SJCRH30 (cell line): ENCODE data around the gene ARL8B. TPM values are rescaled to one million over a fixed set of nuclear protein-coding genes. Genes with fewer than 3 reads are reported as not detected.

Experiments
- DNase-seq, 2 experiments: peaks; one replicate each; pipeline ENCODE4 v3.0.0-alpha.2; 2015 to 2020
- H3K27ac ChIP-seq: fragments of 250-450 bp; sonication (Bioruptor Pico); 2 replicates; pipeline ENCODE4 v1.5.1; 2020; ENCODE audit warnings: mild to moderate bottlenecking, moderate library complexity
- H3K27me3 ChIP-seq: fragments of 250-450 bp; sonication (Bioruptor Pico); 2 replicates; pipeline ENCODE4 v1.5.1; 2020; ENCODE audit warnings: mild to moderate bottlenecking, moderate library complexity
- H3K36me3 ChIP-seq: fragments of 250-450 bp; sonication (Bioruptor Pico); 2 replicates; pipeline ENCODE4 v1.5.1; 2020; ENCODE audit warnings: mild to moderate bottlenecking, moderate library complexity
- H3K4me1 ChIP-seq: fragments of 250-450 bp; sonication (Bioruptor Pico); 2 replicates; pipeline ENCODE4 v1.5.1; 2020; ENCODE audit warnings: mild to moderate bottlenecking, moderate library complexity
- H3K4me3 ChIP-seq: fragments of 250-450 bp; sonication (Bioruptor Pico); 2 replicates; pipeline ENCODE4 v1.5.1; 2020; ENCODE audit warnings: mild to moderate bottlenecking, moderate library complexity
- H3K9me3 ChIP-seq: fragments of 250-450 bp; sonication (Bioruptor Pico); replicated peaks from 2 replicates; pipeline ENCODE4 v1.5.1; 2020; ENCODE audit warnings: mild to moderate bottlenecking, moderate library complexity
- total RNA-seq: library from RNA; depleted of rRNA; stranded (reverse); fragments of >200 nt; shearing (Covaris generic); gene quantifications from 2 replicates; pipeline ENCODE4 v1.2.3, GENCODE V29; 2014

The ARL8B gene
- total RNA-seq, 1 experiment from 2014 or later, result 46.4 TPM

DNA sequence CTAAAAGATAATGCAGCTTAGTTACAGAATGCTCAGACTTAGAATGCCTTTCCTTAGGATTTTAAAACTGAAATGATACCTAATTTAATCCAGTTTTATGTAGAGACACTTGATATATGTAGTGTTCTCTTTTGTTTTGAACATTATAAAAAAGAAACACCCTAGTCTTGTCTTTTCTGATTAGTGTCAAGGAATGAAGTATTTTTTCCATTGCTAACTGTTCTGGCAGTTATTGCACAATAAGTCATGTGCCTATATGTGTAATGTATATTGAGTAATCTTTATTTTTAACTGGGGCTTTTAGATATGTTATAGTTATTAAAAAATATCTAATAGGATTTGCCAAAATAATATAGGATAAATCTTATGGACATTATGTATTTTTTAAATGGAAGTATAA lies 4.5 kb downstream of the ARL8B start:
- DNase-seq, result no peak

DNA sequence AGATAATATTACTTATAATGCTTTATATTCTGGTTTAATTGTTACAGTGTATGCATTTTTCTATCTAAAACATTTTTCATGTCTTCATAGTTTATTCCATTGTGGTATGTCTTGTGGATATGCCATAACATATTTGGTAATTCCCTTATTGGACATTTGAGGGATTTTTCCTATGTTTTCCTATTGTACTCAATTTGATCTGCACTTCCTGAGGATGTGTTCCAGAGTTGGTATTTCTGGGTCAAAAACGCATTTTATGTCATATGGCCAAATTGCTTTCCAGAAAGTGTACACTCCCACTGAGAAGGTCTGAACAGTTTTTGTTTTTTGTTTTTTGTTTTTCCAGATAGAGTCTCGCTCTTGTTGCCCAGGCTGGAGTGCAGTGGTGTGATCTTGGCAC lies 6.8 kb downstream of the ARL8B start:
- Histone ChIP-seq H3K27ac (no peak overlapping the region), H3K27me3 (no peaks in the 10 kb centered on the region), H3K4me3 (no peak overlapping the region), H3K4me1 (no peaks in the 10 kb centered on the region; the same call in 1 of the 2 replicates), H3K36me3 (peaks cover 3% of the 10 kb centered on the region; the same call in 1 of the 2 replicates), H3K9me3 (no peaks in the 10 kb centered on the region)
- DNase-seq, result no peak

More for the DNA sequence above, 4.5 kb downstream of the ARL8B start:
- Histone ChIP-seq H3K27me3 (no peaks in the 10 kb centered on the region), H3K4me1 (peaks cover 4% of the 10 kb centered on the region; the same call in 1 of the 2 replicates), H3K4me3 (no peak overlapping the region), H3K36me3 (peaks cover 3% of the 10 kb centered on the region; the same call in 1 of the 2 replicates), H3K27ac (no peak overlapping the region), H3K9me3 (no peaks in the 10 kb centered on the region)

DNA sequence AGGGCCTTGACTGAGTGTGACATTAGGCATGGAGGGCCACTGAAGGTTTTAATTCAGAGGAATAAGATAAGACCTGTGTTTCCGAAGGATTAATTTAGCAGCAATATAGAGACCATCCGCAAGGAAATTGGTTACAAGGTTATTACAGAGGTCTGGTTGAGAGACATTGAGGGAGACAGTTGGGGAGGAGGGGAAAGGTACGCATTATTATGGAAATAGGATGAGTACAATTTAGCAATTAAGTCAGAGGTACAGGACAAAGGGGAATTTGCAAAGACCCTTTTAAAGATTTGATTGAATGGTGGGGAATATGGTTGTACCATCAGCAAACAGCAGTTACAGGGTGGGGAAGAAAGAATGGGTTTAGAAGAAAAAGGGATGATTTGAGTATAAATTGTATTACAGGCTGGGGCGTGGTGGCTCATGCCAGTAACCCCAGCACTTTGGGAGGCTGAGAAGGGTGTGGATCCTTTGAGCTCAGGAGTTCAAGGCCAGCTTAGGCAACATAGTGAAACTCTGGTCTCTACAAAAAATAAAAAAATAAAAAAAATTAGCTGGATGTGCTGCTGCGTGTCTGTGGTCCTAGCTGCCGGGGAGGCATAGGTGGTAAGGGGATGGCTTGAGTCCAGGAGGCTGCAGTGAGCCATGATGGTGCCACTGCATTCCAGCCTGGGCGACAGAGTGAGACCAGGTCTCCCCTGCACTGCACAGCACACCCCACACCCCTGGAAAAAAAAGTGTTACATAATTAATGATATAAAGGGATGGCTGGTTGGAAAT lies 11.3 kb downstream of the ARL8B start:
- Histone ChIP-seq H3K4me1 (peaks cover 4% of the 10 kb centered on the region), H3K4me3 (no peak overlapping the region), H3K36me3 (no peaks in the 10 kb centered on the region; the same call in 1 of the 2 replicates), H3K9me3 (no peaks in the 10 kb centered on the region), H3K27me3 (no peaks in the 10 kb centered on the region), H3K27ac (no peak overlapping the region)
- DNase-seq, result no peak

DNA sequence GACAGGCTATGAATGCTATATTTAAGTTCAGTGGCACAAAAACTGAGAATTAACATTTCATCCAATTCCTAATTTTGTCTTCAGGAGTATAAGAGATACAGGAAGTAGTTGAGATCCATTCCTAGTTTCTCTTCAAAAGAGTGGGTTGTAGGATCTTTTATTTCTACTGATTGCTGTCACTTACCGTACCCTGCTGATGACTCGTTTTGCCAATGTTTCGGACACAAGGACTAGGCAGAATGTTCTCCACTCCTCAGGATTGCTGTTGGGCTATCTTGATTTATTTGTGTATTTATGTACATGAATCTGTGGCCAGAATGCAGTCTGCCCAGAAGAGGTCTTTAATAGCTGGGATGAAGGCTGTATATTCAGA lies 11.9 kb downstream of the ARL8B start:
- DNase-seq, result no peak
- H3K27ac ChIP-seq, result no peak overlapping the region

DNA sequence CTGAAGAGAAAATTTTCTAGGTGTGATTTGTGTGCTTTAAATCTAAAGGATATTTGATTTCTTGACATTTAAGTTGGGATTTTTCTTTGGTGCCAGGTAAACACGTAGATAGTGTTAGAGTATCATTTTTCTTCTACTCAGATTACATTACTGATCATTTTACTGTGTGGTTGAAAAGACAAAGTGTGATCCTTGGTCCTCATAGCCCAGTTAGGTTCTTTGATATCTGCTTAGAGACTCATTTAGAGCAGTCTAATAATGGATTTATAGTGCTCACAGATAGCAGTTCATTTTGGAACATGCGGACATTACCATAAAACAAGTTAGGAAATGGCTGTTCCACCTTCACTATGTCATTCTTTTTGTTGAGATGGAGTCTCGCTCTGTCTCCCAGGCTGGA lies 12.4 kb downstream of the ARL8B start:
- peaks cover 8% of the 10 kb centered on the region for H3K4me1 ChIP-seq
- DNase-seq, result no peak
- H3K9me3 ChIP-seq, result no peaks in the 10 kb centered on the region
- H3K4me3 ChIP-seq, result no peak overlapping the region
- H3K27ac ChIP-seq, result no peak overlapping the region
- no peaks in the 10 kb centered on the region for H3K27me3 ChIP-seq
- H3K36me3 ChIP-seq, result no peaks in the 10 kb centered on the region; the same call in 1 of the 2 replicates

More for the DNA sequence above, 11.9 kb downstream of the ARL8B start:
- no peaks in the 10 kb centered on the region for H3K9me3 ChIP-seq
- no peaks in the 10 kb centered on the region; the same call in 1 of the 2 replicates for H3K36me3 ChIP-seq
- H3K4me3 ChIP-seq, result no peak overlapping the region
- H3K4me1 ChIP-seq, result peaks cover 8% of the 10 kb centered on the region
- no peaks in the 10 kb centered on the region for H3K27me3 ChIP-seq

DNA sequence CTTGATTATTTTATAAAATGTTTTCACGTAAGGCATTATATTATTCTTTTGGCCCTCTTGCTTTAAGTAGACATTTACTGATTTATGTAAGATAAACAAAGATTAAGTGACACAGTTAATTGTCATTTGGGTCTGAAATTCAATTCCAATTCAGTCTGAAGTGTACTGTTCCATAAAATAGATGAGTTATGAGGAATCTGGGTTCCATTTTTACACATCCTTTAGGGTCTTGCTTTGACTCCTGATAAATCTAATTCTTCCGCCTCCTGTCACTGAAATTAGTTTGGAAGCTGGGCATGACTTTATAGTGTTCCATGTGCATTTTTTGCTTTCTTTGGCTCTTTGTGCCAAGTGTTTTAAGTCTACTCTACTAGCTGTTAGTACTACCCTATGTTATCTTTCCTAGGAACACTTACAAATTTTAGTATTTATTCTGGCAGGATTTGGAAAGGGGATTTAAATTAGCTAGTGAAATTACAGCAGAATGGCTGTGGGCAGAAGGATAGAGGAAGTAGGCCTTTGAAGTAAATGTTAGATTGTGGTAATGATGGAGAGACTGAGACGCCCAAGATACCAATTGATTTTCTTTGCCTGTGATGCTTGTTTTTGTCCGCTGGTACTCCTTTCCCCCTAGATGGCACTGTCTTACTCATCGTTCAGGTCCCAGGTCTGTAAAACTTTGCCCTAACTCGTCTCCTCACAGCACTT lies 14.3 kb downstream of the ARL8B start:
- H3K36me3 ChIP-seq, result no peaks in the 10 kb centered on the region
- peaks cover 8% of the 10 kb centered on the region for H3K4me1 ChIP-seq
- H3K27me3 ChIP-seq, result no peaks in the 10 kb centered on the region
- no peak for DNase-seq
- H3K9me3 ChIP-seq, result no peaks in the 10 kb centered on the region
- H3K27ac ChIP-seq, result no peak overlapping the region
- no peak overlapping the region for H3K4me3 ChIP-seq

DNA sequence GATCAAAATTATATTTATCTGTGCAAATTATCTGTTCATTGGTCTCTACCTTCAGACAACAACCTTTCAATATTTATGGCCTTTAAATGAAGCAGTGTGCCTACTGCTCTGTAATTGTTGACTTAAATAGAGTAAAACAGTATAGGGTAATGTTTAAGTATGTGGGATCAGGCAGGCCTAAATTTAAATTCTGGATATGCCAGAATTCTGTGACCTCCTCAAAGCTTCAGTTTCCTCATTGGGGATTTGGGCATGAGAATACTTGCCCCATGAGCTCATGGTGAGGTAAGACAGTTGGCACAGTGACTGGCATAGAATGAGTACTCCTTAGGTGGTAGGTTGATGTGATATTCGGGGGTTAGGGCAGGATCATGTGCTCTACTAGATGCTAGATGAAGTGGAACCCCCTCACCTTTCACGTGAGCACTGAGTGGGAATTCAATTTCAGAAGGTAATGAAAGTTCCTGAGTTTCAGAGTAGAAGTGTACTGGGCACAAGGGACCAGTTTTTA lies 14.9 kb downstream of the ARL8B start:
- no peak overlapping the region for H3K27ac ChIP-seq
- H3K4me1 ChIP-seq, result peaks cover 8% of the 10 kb centered on the region
- no peak for DNase-seq
- no peaks in the 10 kb centered on the region for H3K9me3 ChIP-seq
- no peaks in the 10 kb centered on the region for H3K36me3 ChIP-seq
- H3K4me3 ChIP-seq, result no peak overlapping the region
- H3K27me3 ChIP-seq, result no peaks in the 10 kb centered on the region

DNA sequence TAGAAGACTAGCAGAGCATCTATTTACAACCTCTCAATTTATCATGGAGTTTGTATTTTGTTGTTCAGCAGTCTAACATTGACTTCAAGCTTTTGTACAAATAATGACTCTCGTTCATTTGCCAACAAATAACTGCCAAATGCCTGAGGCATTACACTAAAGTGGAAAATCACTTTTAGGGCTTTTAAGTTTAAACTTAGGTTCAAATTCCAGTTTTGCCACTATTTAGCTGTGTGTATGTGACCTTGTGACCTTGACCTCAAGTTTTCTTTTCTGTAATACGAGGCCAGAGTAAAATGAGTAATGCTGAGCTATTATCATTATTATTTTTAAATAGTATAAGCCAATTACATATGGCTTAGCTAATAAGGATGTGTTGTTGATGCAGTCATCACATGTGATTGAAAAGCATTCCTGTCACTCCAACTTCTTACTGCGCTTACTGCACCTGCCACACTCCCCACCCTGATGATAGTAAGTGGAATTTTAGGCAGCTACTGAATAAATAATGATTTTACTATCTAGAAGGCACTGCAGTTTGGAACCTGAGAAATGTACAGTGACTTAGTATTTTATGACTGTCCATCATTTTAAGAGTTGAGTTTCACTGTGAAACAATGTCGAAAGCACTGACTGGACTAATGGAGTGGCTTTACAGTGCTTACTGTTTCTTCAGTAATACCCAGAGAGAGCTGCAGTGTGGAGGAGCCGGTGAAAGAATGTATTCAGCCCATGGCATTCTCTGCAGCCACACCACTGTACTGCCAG lies 16.3 kb downstream of the ARL8B start:
- no peak overlapping the region for H3K27ac ChIP-seq
- H3K4me1 ChIP-seq, result peaks cover 8% of the 10 kb centered on the region
- H3K27me3 ChIP-seq, result no peaks in the 10 kb centered on the region
- no peak overlapping the region for H3K4me3 ChIP-seq
- peak in 1 of 2 experiments; percentile 16 for DNase-seq
- no peaks in the 10 kb centered on the region for H3K9me3 ChIP-seq
- H3K36me3 ChIP-seq, result no peaks in the 10 kb centered on the region

DNA sequence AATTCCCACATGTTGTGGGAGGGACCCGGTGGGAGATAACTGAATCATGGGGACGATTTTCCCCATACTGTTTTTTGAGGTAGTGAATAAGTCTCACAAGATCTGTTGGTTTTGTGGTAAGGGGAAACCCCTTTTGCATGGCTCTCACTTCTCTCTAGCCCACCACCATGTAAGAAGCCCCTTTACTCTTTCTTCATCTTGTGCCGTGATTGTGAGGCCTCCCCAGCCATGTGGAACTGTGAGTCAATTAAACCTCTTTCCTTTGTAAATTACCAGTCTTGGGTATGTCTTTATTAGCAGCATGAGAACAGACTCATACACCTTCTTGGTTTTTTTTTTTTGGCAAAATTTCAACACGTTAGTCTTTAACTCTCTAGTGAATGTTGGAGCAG lies 18.1 kb downstream of the ARL8B start:
- Histone ChIP-seq H3K9me3 (no peaks in the 10 kb centered on the region), H3K27ac (no peak overlapping the region), H3K4me3 (no peak overlapping the region)

DNA sequence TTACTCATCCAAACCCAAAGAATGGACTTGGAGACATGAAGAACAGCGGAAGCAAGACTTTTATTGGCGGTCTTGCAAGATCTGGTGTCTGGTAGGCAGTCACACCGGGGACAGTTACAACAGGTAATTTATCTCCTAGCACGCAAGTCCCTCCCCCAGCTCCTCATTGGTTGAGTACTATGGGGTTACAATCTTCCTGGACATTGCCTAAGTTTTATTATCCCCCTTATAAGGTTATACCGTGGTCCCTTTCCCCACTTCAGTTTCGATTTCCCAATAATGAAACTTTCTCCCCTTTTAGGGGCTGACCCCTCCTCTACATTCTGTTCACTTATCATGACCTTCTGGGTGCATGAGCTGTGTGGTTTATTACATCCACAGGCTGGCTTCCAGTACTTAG lies 18.7 kb downstream of the ARL8B start:
- no peak overlapping the region for H3K4me3 ChIP-seq
- no peaks in the 10 kb centered on the region for H3K36me3 ChIP-seq
- no peak for DNase-seq
- H3K9me3 ChIP-seq, result no peaks in the 10 kb centered on the region
- H3K4me1 ChIP-seq, result peaks cover 8% of the 10 kb centered on the region
- no peak overlapping the region for H3K27ac ChIP-seq
- H3K27me3 ChIP-seq, result no peaks in the 10 kb centered on the region

More for the DNA sequence above, 18.1 kb downstream of the ARL8B start:
- Histone ChIP-seq H3K27me3 (no peaks in the 10 kb centered on the region), H3K36me3 (no peaks in the 10 kb centered on the region), H3K4me1 (peaks cover 8% of the 10 kb centered on the region)
- DNase-seq, result no peak

DNA sequence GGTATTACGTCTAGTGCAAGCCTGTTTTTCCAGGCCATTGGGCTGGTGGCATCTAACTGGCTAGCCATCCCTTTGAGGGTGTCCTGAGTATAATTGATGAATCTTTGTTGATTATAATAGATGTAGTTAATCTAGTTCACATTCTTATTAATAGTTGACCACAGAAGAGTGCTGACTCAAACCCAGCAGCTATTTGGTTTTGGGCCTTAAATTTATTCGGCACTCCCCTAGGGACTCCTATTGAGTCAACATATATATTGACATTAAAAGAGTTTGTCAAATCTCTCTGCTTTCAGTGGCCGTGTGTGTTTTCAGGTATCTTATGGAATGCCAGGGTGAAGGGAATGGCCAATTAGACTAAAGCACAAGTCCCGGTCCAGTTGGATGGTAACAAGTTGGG lies 19.7 kb downstream of the ARL8B start:
- Histone ChIP-seq H3K27me3 (no peaks in the 10 kb centered on the region), H3K36me3 (no peaks in the 10 kb centered on the region), H3K27ac (no peak overlapping the region), H3K4me3 (no peak overlapping the region), H3K4me1 (peaks cover 8% of the 10 kb centered on the region), H3K9me3 (no peaks in the 10 kb centered on the region)
- no peak for DNase-seq

DNA sequence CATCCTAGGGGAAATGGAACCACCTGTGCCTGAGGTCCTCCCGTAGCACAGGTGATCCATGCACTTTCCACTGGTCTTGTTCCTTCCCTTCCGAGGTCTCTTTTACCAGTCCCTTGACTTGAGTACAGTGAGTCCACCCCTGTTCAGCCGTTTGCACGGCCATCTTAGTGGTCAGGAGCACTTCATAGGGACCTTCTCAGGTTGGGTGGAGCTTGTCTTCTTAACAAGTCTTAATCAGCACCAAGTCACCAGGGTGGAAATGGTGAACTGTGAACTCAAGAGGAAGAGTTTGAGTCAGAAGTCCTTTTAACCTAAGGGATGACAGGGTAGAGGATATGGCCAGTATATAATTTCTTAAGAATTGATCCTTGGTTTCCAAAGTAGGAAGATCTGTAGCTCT lies 21.4 kb downstream of the ARL8B start:
- H3K36me3 ChIP-seq, result no peaks in the 10 kb centered on the region
- H3K9me3 ChIP-seq, result no peaks in the 10 kb centered on the region
- peaks cover 3% of the 10 kb centered on the region for H3K4me1 ChIP-seq
- DNase-seq, result no peak
- H3K27me3 ChIP-seq, result no peaks in the 10 kb centered on the region
- H3K27ac ChIP-seq, result no peak overlapping the region
- no peak overlapping the region for H3K4me3 ChIP-seq

DNA sequence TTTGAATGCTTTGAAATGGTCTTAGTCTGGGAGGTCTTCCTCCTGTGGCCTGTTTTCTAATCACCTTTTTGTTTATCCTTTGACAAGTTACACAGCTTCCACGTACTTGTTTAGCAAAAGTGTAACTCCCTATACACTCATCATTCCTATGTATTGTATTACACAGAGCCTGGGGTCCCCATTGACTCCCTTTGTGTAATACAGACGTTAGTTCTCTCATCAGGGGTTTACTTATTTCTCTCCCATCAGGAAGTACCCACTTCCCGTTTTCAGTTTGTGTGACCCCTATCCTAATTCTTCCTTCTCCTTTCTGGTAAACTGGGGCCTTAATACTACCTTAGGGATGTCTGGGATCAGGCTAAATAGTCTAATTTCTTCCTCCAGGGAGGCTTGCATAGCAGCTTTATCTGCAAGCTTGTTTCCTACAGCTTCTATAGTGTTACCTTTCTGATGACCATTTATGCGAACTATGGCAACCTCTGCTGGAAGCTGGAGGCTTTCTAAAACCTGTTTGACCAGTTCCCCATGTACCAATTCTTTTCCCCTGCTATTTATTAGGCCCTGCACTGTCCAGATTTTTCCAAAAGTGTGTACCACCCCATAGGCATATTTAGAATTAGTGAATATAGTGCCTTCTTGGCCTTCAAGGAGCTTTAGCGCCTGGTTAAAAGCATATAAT lies 22.4 kb downstream of the ARL8B start:
- Histone ChIP-seq H3K4me3 (no peak overlapping the region), H3K27ac (no peak overlapping the region), H3K4me1 (no peaks in the 10 kb centered on the region), H3K36me3 (no peaks in the 10 kb centered on the region), H3K9me3 (no peaks in the 10 kb centered on the region), H3K27me3 (no peaks in the 10 kb centered on the region)
- DNase-seq, result no peak

DNA sequence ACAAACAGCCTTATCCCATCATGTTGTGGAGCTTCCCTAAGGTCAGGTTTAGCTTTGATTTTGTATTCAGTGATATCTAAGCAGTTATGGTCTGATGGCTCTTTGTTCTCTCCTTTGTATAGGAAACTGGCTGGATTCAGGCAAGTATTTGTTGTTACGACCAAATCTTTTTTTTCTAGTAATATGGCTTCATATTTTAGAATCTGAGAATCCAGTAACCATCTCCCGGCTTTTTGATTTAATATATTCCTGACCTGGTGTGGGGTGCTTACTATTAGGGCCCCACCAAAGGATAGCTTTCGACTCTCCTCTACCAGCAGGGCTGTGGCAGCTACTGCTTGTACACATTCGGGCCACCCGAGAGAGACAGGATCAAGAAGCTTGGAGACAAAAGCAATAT lies 23.0 kb downstream of the ARL8B start:
- Histone ChIP-seq H3K27me3 (no peaks in the 10 kb centered on the region), H3K4me3 (no peak overlapping the region), H3K27ac (no peak overlapping the region), H3K4me1 (no peaks in the 10 kb centered on the region), H3K9me3 (no peaks in the 10 kb centered on the region), H3K36me3 (no peaks in the 10 kb centered on the region)
- no peak for DNase-seq
